SK-N-SH (cell line): ENCODE data around the gene STAT5B. TPM values are rescaled to one million over a fixed set of nuclear protein-coding genes. Genes with fewer than 3 reads are reported as not detected.
A peak's percentile ranks its signal among the peaks of the same experiment; 100 is the strongest.

Source experiments
- CTCF ChIA-PET: fragments of 300-600, 350-600 bp; formaldehyde crosslinking; extraction: SDS; loops from one replicate; lab custom pipeline; 2021; lab: Yijun Ruan, JAX
- POLR2A ChIA-PET: fragments of 350-600 bp; sonication (Branson Sonifier 250); formaldehyde crosslinking; extraction: SDS; loops from one replicate; lab custom pipeline; 2020; ENCODE audit warnings: antibody characterized with exemption, inconsistent platforms; lab: Yijun Ruan, JAX
- DNase-seq: peaks from one replicate; pipeline ENCODE4 v3.0.0; 2012
- H2AFZ ChIP-seq: fragments of 200-600 bp; sonication (generic); 2 replicates; pipeline ENCODE4 v1.8.1; 2016; ENCODE audit warnings: antibody characterized with exemption, mild to moderate bottlenecking, low read depth
- H3F3A ChIP-seq: fragments of 200-600 bp; sonication (generic); replicated peaks from 2 replicates; pipeline ENCODE3; 2016; ENCODE audit warnings: antibody characterized with exemption, mild to moderate bottlenecking; ENCODE audit not compliant: insufficient read depth
- H3K27ac ChIP-seq, 2 experiments: fragments of 200-500 bp in 1 of 2; fragments of 200-600 bp in 1 of 2; sonication (Bioruptor generic) in 1 of 2; sonication (generic), shearing (Covaris generic) in 1 of 2; 2 replicates each; pipeline versions ENCODE4 v1.5.1 to v1.6.1; 2014 to 2016; ENCODE audit warnings: low read depth in 2 of 2, inconsistent platforms in 1 of 2, low read length in 1 of 2, mild to moderate bottlenecking in 1 of 2, mixed read lengths in 1 of 2
- H3K27me3 ChIP-seq: fragments of 200-600 bp; sonication (generic), shearing (Covaris generic); 2 replicates; pipeline ENCODE4 v1.6.1; 2016; ENCODE audit warnings: mixed run types; ENCODE audit not compliant: insufficient read depth
- H3K36me3 ChIP-seq, 2 experiments: fragments of 200-500 bp in 1 of 2; fragments of 200-600 bp in 1 of 2; sonication (Bioruptor generic) in 1 of 2; sonication (generic) in 1 of 2; replicated peaks in 1 of 2; 2 replicates each; pipeline versions ENCODE3 to v1.5.1; 2014 to 2016; ENCODE audit warnings: low read length in 1 of 2, mild to moderate bottlenecking in 1 of 2; ENCODE audit not compliant: insufficient read depth in 2 of 2, control insufficient read depth in 1 of 2
- H3K4me1 ChIP-seq, 2 experiments: fragments of 200-500 bp in 1 of 2; fragments of 200-600 bp in 1 of 2; sonication (Bioruptor generic) in 1 of 2; sonication (generic), shearing (Covaris generic) in 1 of 2; 2 replicates each; pipeline versions ENCODE4 v1.5.1 to v1.6.1; 2014 to 2016; ENCODE audit warnings: low read depth in 1 of 2, low read length in 1 of 2, mixed run types in 1 of 2; ENCODE audit not compliant: insufficient read depth in 2 of 2, control insufficient read depth in 1 of 2
- H3K4me2 ChIP-seq: fragments of 200-600 bp; sonication (generic), shearing (Covaris generic); 2 replicates; pipeline ENCODE4 v1.6.1; 2017; ENCODE audit warnings: mixed run types
- H3K4me3 ChIP-seq, 2 experiments: fragments of 200-500 bp in 1 of 2; fragments of 200-600 bp in 1 of 2; sonication (Bioruptor generic) in 1 of 2; sonication (generic), shearing (Covaris generic) in 1 of 2; 2 replicates each; pipeline versions ENCODE4 v1.5.1 to v1.8.1; 2014 to 2016; ENCODE audit warnings: low read depth in 2 of 2, inconsistent platforms in 1 of 2, low read length in 1 of 2, mild to moderate bottlenecking in 1 of 2, mixed read lengths in 1 of 2, moderate library complexity in 1 of 2
- H3K79me2 ChIP-seq: fragments of 200-600 bp; sonication (generic); 2 replicates; pipeline ENCODE4 v1.8.1; 2017; ENCODE audit warnings: mild to moderate bottlenecking; ENCODE audit not compliant: insufficient read depth
- H3K9ac ChIP-seq: fragments of 200-600 bp; sonication (generic); 2 replicates; pipeline ENCODE4 v1.6.1; 2017; ENCODE audit warnings: mixed run types
- H3K9me2 ChIP-seq: fragments of 200-600 bp; sonication (generic); 2 replicates; pipeline ENCODE4 v1.6.1; 2017; ENCODE audit warnings: mixed run types
- H3K9me3 ChIP-seq: fragments of 200-600 bp; sonication (generic); 2 replicates; pipeline ENCODE4 v1.6.1; 2017; ENCODE audit warnings: mixed run types, mild to moderate bottlenecking, moderate library complexity
- H4K20me1 ChIP-seq: fragments of 200-600 bp; sonication (generic); 2 replicates; pipeline ENCODE4 v1.6.1; 2017; ENCODE audit warnings: mild to moderate bottlenecking, mixed run types; ENCODE audit not compliant: insufficient read depth
- EP300 ChIP-seq, 2 experiments: IDR thresholded peaks; 2 replicates each; pipeline versions ENCODE4 v1.4.0 to v1.6.1; 2012; ENCODE audit warnings: borderline replicate concordance in 1 of 2, low read depth in 1 of 2, low read length in 1 of 2
- EZH2phosphoT487 ChIP-seq: fragments of 200-600 bp; sonication (generic); IDR thresholded peaks from 2 replicates; pipeline ENCODE4 v1.6.1; 2017; ENCODE audit warnings: low read depth, mixed run types, mild to moderate bottlenecking, antibody characterized with exemption, moderate library complexity, borderline replicate concordance
- FOXJ3 ChIP-seq: sonication (generic); formaldehyde crosslinking; IDR thresholded peaks from 2 replicates; pipeline ENCODE4 v1.5.1; 2020; ENCODE audit warnings: mild to moderate bottlenecking, missing genetic modification reagents
- FOXM1 ChIP-seq: IDR thresholded peaks from 2 replicates; pipeline ENCODE4 v1.4.0; 2012; ENCODE audit warnings: low read depth, mild to moderate bottlenecking
- MEF2A ChIP-seq: IDR thresholded peaks from 2 replicates; pipeline ENCODE4 v1.4.0; 2012; ENCODE audit warnings: low read depth, borderline replicate concordance
- MXI1 ChIP-seq: IDR thresholded peaks from 2 replicates; pipeline ENCODE4 v1.6.1; 2012; ENCODE audit warnings: mild to moderate bottlenecking, low read depth, low read length, improper control_type of control experiment
- NRF1 ChIP-seq: IDR thresholded peaks from 2 replicates; pipeline ENCODE4 v1.6.1; 2012; ENCODE audit warnings: low read depth, mild to moderate bottlenecking, low read length
- RAD21 ChIP-seq: IDR thresholded peaks from 2 replicates; pipeline ENCODE4 v1.6.1; 2012; ENCODE audit warnings: mild to moderate bottlenecking, low read length
- RCOR1 ChIP-seq: fragments of 150-350 bp; IDR thresholded peaks from 2 replicates; pipeline ENCODE4 v1.6.1; 2017; ENCODE audit warnings: antibody characterized with exemption, low read length
- RXRA ChIP-seq: IDR thresholded peaks from 2 replicates; pipeline ENCODE4 v1.4.0; 2012; ENCODE audit warnings: low read depth, mild to moderate bottlenecking, borderline replicate concordance
- SIN3A ChIP-seq: IDR thresholded peaks from 2 replicates; pipeline ENCODE4 v1.6.1; 2012; ENCODE audit warnings: low read depth, mild to moderate bottlenecking, low read length, moderate library complexity, borderline replicate concordance
- SMC3 ChIP-seq: IDR thresholded peaks from 2 replicates; pipeline ENCODE4 v1.6.1; 2012; ENCODE audit warnings: low read depth, low read length, improper control_type of control experiment
- YY1 ChIP-seq: IDR thresholded peaks from 2 replicates; pipeline ENCODE4 v1.4.0; 2012; ENCODE audit warnings: low read depth, mild to moderate bottlenecking
- WGBS: methylation state at CpG from one replicate; pipeline ENCODE4 v1.1.6; 2017; ENCODE audit warnings: low lambda C conversion rate; 5-methylcytosine and 5-hydroxymethylcytosine counted together
- polyA plus RNA-seq, 3 experiments: library from polyadenylated mRNA; depleted of rRNA; stranded (reverse); fragments of >200 nt; gene quantifications; 2 replicates each; pipeline ENCODE4 v1.2.3, GENCODE V29; 2012
- TF ChIP-seq, protein P1 (sequence below): IDR thresholded peaks from 2 replicates; pipeline ENCODE4 v1.4.0; 2012; ENCODE audit warnings: low read depth
- TF ChIP-seq, protein P2 (sequence below): fragments of 200-600 bp; sonication (generic); IDR thresholded peaks from 2 replicates; pipeline ENCODE4 v1.6.1; 2017; ENCODE audit warnings: antibody characterized with exemption, mild to moderate bottlenecking, moderate library complexity

Gene STAT5B
- polyA plus RNA-seq, 1 of the 3 experiments (the other 2 are of a cell fraction): 23.6 TPM

DNA sequence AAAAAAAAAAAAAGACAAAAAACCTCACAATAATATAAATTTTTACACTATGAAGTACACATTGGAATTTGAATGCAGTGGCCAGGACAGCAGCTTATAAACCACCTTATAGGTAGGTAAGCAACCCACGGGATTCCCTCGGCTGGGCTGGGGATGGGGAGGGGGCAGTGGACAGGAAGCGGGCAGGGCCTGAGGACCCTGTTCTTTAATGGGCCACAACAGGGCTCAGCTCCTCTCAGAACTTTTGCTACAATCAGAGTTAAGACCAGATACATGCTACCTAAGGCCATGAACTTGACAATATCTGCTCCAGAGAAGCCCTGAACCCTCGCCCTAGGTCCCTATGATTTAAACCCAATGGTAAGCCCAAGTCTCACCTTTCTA lies 37.2 kb upstream of the STAT5B start:
- H3K79me2 ChIP-seq: no peaks in the 10 kb centered on the region
- H3K4me2 ChIP-seq: no peak overlapping the region
- TF ChIP-seq MEF2A (no peak), RXRA (no peak), FOXM1 (no peak)
- no peak overlapping the region for H3K9ac ChIP-seq
- H3K9me2 ChIP-seq: no peaks in the 10 kb centered on the region
- no peaks in the 10 kb centered on the region for H4K20me1 ChIP-seq
- 100% methylated on average over 4 of the region's 4 CpGs for WGBS
- no peak for DNase-seq
- ChIA-PET POLR2A (no interaction called here), CTCF (interaction anchor here (1.0 to 26.2 kb wide), 8 partner anchors 8 to 214 kb away, joined by 3 to 683 read pairs (median 6); no protein-coding TSS in a partner anchor)
- H3K4me3 ChIP-seq: no peak overlapping the region
- H3K4me1 ChIP-seq: peaks cover 0 to 15% of the 10 kb centered on the region in 2 experiments; a peak in 2 of 4 replicates
- H3K36me3 ChIP-seq: peaks cover 17 to 41% of the 10 kb centered on the region in 2 experiments
- no peak overlapping the region for H2AFZ ChIP-seq
- H3F3A ChIP-seq: peaks cover 14% of the 10 kb centered on the region
- no peaks in the 10 kb centered on the region for H3K27me3 ChIP-seq
- H3K27ac ChIP-seq: no peak overlapping the region
- H3K9me3 ChIP-seq: no peaks in the 10 kb centered on the region

DNA sequence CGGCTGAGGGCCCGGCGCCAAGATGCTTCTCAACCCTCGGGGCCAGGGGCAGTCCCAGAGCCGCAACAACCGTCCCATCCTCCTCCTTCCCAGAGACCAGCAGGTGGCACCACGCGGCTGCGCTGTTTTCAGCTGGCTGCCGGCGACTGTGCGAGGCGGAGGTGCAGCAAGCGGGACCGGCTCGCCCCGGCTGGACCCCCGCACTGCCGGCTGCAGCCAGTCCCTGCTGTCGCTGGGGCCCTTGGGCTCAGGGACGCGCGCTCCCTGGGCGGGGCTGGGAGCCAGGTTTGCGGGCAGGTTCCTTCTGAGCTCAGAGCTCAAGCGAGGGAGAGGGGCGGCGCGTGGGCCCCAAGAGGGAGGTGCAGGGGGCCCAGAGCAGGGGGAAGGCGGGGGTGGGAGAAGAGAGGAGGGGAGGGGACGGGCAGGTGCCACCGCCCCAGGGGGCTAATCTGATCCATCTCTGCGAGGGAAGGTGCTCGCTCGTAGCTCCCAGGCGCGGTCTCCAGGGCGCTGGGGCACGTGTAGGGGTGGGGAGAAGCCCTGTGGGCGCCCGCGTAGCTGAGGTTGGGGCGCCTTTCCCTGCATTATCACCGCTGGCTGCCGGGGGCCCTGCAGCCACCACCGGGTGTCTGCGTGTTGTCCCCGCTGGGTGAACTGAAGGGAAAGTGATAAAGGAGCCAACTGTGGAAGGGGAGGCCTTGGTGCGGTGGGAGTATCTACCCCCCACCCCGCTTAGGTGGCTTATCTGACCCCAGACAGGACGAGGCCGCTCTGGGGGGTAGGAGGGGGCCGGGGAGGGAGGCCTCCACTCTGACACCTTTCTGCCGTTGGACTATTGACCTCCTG lies 36.3 kb upstream of the STAT5B start:
- no peak overlapping the region for H3K9ac ChIP-seq
- H2AFZ ChIP-seq: no peak overlapping the region
- ChIA-PET POLR2A (interaction anchor here (1.1 to 1.3 kb wide), 2 partner anchors 35 to 76 kb away, joined by 4 read pairs; partner anchors contain the start of gene STAT3), CTCF (interaction anchor here (0.6 to 26.2 kb wide), 38 partner anchors 9 to 443 kb away, joined by 3 to 683 read pairs (median 5); partner anchors contain the start of genes CAVIN1, CNP, KCNH4 and NAGLU)
- peak; percentile 93 for DNase-seq
- peak overlapping the region in 1 of 2 experiments; percentile 51; a peak in 2 of 4 replicates for H3K27ac ChIP-seq
- H3K9me3 ChIP-seq: no peaks in the 10 kb centered on the region
- no peak overlapping the region; a peak in 1 of 4 replicates for H3K4me3 ChIP-seq
- peaks cover 14% of the 10 kb centered on the region for H3F3A ChIP-seq
- H3K79me2 ChIP-seq: no peaks in the 10 kb centered on the region
- H3K27me3 ChIP-seq: no peaks in the 10 kb centered on the region
- H3K4me1 ChIP-seq: peaks cover 0 to 15% of the 10 kb centered on the region in 2 experiments; a peak in 2 of 4 replicates
- 61% methylated on average over 24 of the region's 54 CpGs for WGBS
- no peaks in the 10 kb centered on the region for H4K20me1 ChIP-seq
- no peaks in the 10 kb centered on the region for H3K9me2 ChIP-seq
- H3K4me2 ChIP-seq: peak overlapping the region; percentile 26; the same call in 1 of the 2 replicates
- TF ChIP-seq FOXJ3 (CRISPR knock-in tag) (0 out of 2 replicates have a peak, but pooled peaks have one; percentile 55), EZH2phosphoT487 (no peak), EP300 (IDR thresholded peaks at IDR 0.05; ENCODE audit: borderline replicate concordance in 1 of 2, low read depth in 1 of 2, low read length in 1 of 2) (peak in 1 of 2 experiments; percentile 2; a peak in 1 of 4 replicates), RAD21 (peak; percentile 70), SIN3A (no peak), SMC3 (peak; percentile 64), YY1 (no peak), NRF1 (0 out of 2 replicates have a peak, but pooled peaks have one; percentile 17), MXI1 (peak; percentile 63; the same call in 1 of the 2 replicates), RCOR1 (0 out of 2 replicates have a peak, but pooled peaks have one; percentile 31)
- TF ChIP-seq, protein P1, sequence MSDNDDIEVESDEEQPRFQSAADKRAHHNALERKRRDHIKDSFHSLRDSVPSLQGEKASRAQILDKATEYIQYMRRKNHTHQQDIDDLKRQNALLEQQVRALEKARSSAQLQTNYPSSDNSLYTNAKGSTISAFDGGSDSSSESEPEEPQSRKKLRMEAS: peak; percentile 79; the same call in 1 of the 2 replicates
- TF ChIP-seq, protein P2, sequence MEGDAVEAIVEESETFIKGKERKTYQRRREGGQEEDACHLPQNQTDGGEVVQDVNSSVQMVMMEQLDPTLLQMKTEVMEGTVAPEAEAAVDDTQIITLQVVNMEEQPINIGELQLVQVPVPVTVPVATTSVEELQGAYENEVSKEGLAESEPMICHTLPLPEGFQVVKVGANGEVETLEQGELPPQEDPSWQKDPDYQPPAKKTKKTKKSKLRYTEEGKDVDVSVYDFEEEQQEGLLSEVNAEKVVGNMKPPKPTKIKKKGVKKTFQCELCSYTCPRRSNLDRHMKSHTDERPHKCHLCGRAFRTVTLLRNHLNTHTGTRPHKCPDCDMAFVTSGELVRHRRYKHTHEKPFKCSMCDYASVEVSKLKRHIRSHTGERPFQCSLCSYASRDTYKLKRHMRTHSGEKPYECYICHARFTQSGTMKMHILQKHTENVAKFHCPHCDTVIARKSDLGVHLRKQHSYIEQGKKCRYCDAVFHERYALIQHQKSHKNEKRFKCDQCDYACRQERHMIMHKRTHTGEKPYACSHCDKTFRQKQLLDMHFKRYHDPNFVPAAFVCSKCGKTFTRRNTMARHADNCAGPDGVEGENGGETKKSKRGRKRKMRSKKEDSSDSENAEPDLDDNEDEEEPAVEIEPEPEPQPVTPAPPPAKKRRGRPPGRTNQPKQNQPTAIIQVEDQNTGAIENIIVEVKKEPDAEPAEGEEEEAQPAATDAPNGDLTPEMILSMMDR: peak; percentile 65
- H3K36me3 ChIP-seq: peaks cover 17 to 38% of the 10 kb centered on the region in 2 experiments
